GM10266 (cell line): ENCODE data around the gene IBA57.

Experiments used
- DNase-seq: peaks from one replicate; pipeline ENCODE4 v3.0.0; 2012; ENCODE audit errors: extremely low spot score
- TF ChIP-seq, protein P1 (sequence below): IDR thresholded peaks from 2 replicates; pipeline ENCODE4 v1.5.1; 2012; ENCODE audit warnings: mild to moderate bottlenecking, low read depth; ENCODE audit not compliant: control insufficient read depth, insufficient read depth; ENCODE audit errors: missing control alignments

Gene IBA57

DNA sequence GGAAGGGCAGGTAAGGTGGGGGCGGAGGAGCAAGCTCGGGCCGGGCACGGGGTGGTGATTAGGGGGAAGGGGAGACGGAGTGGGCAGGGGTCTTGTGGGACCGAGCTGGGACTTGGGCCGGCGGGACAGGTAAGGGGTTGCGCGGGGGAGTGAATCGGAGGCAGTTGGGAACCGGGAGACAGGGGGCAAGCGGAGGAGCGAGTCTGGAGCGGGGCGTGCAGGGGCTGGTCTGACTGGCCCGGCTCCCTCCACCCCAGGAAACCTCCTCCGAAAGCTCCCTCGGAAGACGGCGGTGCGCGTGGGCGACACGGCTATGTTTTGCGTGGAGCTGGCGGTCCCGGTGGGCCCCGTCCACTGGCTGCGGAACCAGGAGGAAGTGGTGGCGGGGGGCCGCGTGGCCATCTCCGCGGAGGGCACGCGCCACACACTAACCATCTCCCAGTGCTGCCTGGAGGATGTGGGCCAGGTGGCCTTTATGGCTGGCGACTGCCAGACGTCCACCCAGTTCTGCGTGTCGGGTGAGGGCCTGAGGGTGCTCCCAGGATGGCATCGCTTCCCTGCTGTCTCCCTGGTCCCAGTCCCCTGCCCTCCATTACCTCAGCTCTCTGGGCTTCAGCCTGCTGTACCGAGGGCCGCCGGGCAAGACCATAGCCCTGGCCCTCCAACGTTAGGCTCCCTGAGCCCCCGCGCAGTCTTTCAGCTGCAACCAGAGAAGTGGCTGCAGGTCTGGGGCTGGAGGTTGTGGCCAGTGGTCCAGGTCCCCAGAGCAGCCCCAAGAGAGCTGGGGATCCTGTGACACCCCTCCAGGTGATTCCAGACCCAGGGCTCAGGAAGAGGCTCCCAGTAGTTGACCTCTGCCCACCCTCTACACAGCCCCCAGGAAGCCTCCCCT is 48.6 kb downstream of the IBA57 start:
- TF ChIP-seq, protein P1, sequence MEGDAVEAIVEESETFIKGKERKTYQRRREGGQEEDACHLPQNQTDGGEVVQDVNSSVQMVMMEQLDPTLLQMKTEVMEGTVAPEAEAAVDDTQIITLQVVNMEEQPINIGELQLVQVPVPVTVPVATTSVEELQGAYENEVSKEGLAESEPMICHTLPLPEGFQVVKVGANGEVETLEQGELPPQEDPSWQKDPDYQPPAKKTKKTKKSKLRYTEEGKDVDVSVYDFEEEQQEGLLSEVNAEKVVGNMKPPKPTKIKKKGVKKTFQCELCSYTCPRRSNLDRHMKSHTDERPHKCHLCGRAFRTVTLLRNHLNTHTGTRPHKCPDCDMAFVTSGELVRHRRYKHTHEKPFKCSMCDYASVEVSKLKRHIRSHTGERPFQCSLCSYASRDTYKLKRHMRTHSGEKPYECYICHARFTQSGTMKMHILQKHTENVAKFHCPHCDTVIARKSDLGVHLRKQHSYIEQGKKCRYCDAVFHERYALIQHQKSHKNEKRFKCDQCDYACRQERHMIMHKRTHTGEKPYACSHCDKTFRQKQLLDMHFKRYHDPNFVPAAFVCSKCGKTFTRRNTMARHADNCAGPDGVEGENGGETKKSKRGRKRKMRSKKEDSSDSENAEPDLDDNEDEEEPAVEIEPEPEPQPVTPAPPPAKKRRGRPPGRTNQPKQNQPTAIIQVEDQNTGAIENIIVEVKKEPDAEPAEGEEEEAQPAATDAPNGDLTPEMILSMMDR: no peak
- no peak for DNase-seq

DNA sequence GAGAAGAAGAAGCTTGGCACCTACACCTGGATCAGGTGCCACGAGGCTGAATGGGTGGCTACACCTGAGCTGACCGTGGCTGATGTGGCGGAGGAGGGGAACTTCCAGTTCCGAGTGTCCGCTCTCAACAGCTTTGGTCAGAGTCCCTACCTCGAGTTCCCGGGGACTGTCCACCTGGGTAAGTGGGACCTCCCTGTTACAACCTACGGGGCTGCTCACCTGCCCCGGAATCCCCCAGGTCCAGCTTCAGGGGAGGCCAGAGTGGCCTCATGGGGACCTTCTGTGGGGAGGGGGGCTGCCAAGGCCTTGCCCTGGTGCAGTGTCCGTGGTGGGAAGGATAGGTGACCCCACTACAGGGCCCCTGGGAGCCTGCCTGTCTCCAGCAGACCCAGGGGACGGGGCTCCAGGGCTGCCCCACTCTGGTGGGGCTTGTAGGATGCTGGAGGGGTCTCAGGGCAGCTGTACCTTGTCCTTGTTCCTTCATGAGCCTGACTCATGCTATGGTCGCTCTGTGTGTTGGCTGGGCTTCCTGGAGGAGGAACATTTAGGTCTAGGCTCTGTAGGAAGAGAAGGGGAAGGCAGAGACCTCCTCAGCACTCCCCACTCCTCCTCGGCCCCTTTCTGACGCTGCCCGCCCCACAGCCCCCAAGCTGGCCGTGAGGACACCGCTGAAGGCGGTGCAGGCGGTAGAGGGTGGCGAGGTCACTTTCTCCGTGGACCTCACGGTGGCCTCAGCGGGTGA is 49.5 kb downstream of the IBA57 start:
- DNase-seq: no peak
- TF ChIP-seq, protein P1: no peak

GRCh38 chr1:228215663-228216116 is 50.1 kb downstream of the IBA57 start:
- TF ChIP-seq, protein P1: no peak
- no peak for DNase-seq

DNA sequence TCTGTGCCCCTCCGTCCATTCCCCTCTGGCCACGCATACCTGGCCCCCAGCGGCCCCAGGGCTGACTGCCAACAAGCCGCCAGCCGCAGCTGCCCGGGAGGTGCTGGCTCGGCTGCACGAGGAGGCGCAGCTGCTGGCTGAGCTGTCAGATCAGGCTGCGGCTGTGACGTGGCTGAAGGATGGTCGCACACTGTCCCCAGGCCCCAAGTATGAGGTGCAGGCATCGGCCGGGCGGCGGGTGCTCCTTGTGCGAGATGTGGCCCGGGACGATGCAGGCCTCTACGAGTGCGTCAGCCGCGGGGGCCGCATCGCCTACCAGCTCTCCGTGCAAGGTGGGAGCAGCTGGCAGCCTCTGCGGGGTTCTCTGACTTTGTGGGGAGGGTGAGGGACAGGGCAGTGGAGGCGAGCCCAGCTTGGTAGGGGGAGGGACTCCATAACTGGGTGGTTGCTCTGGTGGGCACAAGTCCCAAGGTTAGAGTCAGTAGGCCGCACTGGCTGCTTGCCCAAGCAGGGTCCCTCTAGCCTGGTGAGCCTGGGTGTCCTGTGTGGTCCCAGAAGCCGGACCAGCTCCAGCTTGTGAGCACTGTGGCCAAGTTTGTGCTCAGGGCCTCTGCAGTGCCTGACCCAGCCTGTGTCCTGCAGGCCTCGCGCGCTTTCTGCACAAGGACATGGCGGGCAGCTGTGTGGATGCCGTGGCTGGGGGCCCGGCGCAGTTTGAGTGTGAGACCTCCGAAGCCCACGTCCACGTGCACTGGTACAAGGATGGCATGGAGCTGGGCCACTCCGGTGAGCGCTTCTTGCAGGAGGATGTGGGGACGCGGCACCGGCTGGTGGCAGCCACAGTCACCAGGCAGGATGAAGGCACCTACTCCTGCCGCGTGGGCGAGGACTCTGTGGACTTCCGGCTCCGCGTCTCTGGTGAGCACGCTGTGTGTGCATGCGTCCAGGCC is 51.0 kb downstream of the IBA57 start:
- DNase-seq: no peak
- TF ChIP-seq, protein P1: no peak

- TF ChIP-seq, protein P1: no peak
- no peak for DNase-seq
Measured at GRCh38 chr1:228217551-228218344, 52.1 kb downstream of the IBA57 start.

GRCh38 chr1:228218513-228219244 is 53.1 kb downstream of the IBA57 start:
- no peak for DNase-seq
- TF ChIP-seq, protein P1: no peak
